NT2/D1 (cell line): ENCODE data around the gene GCKR.

Experiments used
- DNase-seq: peaks from one replicate; pipeline ENCODE4 v3.0.0-alpha.2; 2011; ENCODE audit warnings: low read depth, low spot score
- H3K27me3 ChIP-seq: 2 replicates; pipeline ENCODE4 v1.6.0; 2011; ENCODE audit warnings: mild to moderate bottlenecking; ENCODE audit not compliant: insufficient read length, insufficient read depth
- H3K36me3 ChIP-seq: 2 replicates; pipeline ENCODE4 v1.6.1; 2011; ENCODE audit warnings: mild to moderate bottlenecking, low read length, mixed read lengths; ENCODE audit not compliant: insufficient read depth, insufficient read length
- H3K4me1 ChIP-seq: 2 replicates; pipeline ENCODE4 v1.5.1; 2011; ENCODE audit not compliant: insufficient read depth, insufficient read length
- H3K4me3 ChIP-seq: 2 replicates; pipeline ENCODE4 v1.5.1; 2011; ENCODE audit warnings: low read depth; ENCODE audit not compliant: insufficient read length
- H3K9ac ChIP-seq: 2 replicates; pipeline ENCODE4 v1.6.0; 2011; ENCODE audit warnings: low read depth; ENCODE audit not compliant: insufficient read length
- H3K9me3 ChIP-seq: 2 replicates; pipeline ENCODE4 v1.5.1; 2011; ENCODE audit warnings: mild to moderate bottlenecking, low read length; ENCODE audit not compliant: insufficient read depth
- SUZ12 ChIP-seq: IDR thresholded peaks from 2 replicates; pipeline ENCODE4 v1.6.1; 2011; ENCODE audit not compliant: insufficient read length, insufficient read depth; ENCODE audit errors: extremely low read depth
- YY1 ChIP-seq: IDR thresholded peaks from 2 replicates; pipeline ENCODE4 v1.6.1; 2011; ENCODE audit not compliant: insufficient read length, insufficient read depth
- ZNF274 ChIP-seq: IDR thresholded peaks from 2 replicates; pipeline ENCODE4 v1.6.1; 2011; ENCODE audit warnings: mild to moderate bottlenecking, low read depth, low read length

The GCKR gene

GRCh38 chr2:27495840-27496356, 741 bp upstream of the GCKR start:
- H3K9me3 ChIP-seq: no peaks in the 10 kb centered on the region
- DNase-seq: no peak
- peaks cover 36% of the 10 kb centered on the region for H3K27me3 ChIP-seq
- no peak overlapping the region for H3K9ac ChIP-seq
- TF ChIP-seq SUZ12 (no peak), YY1 (no peak)
- peaks cover 7% of the 10 kb centered on the region for H3K4me1 ChIP-seq
- no peaks in the 10 kb centered on the region for H3K36me3 ChIP-seq
- no peak overlapping the region for H3K4me3 ChIP-seq

- Histone ChIP-seq H3K9ac (no peak overlapping the region), H3K27me3 (peaks cover 36% of the 10 kb centered on the region)
- TF ChIP-seq ZNF274 (no peak), YY1 (no peak), SUZ12 (no peak)
Observed at GRCh38 chr2:27497288-27497627, 619 bp downstream of the GCKR start.

GRCh38 chr2:27498975-27499374, 2.3 kb downstream of the GCKR start:
- no peak overlapping the region for H3K9ac ChIP-seq
- H3K4me1 ChIP-seq: peaks cover 5% of the 10 kb centered on the region
- no peaks in the 10 kb centered on the region for H3K36me3 ChIP-seq
- no peak overlapping the region for H3K4me3 ChIP-seq
- DNase-seq: no peak
- H3K27me3 ChIP-seq: peaks cover 34% of the 10 kb centered on the region
- no peak for TF ChIP-seq ZNF274
- no peak for TF ChIP-seq YY1
- TF ChIP-seq SUZ12: no peak
- no peaks in the 10 kb centered on the region for H3K9me3 ChIP-seq

More at GRCh38 chr2:27497288-27497627, 619 bp downstream of the GCKR start:
- no peak overlapping the region for H3K4me3 ChIP-seq
- DNase-seq: no peak
- peaks cover 7% of the 10 kb centered on the region for H3K4me1 ChIP-seq
- no peaks in the 10 kb centered on the region for H3K9me3 ChIP-seq
- no peaks in the 10 kb centered on the region for H3K36me3 ChIP-seq

GRCh38 chr2:27501042-27501441, 4.4 kb downstream of the GCKR start:
- Histone ChIP-seq H3K36me3 (no peaks in the 10 kb centered on the region), H3K9ac (no peak overlapping the region), H3K4me3 (no peak overlapping the region), H3K4me1 (no peaks in the 10 kb centered on the region), H3K27me3 (peaks cover 15% of the 10 kb centered on the region), H3K9me3 (no peaks in the 10 kb centered on the region)
- DNase-seq: no peak
- no peak for TF ChIP-seq YY1

- DNase-seq: no peak
- TF ChIP-seq ZNF274 (no peak), YY1 (no peak), SUZ12 (no peak)
- H3K9me3 ChIP-seq: no peaks in the 10 kb centered on the region
Observed at GRCh38 chr2:27502142-27502541, 5.5 kb downstream of the GCKR start.

GRCh38 chr2:27506587-27506986, 9.9 kb downstream of the GCKR start:
- DNase-seq: no peak
- Histone ChIP-seq H3K4me1 (no peaks in the 10 kb centered on the region), H3K9ac (no peak overlapping the region), H3K27me3 (no peaks in the 10 kb centered on the region), H3K4me3 (no peak overlapping the region), H3K9me3 (no peaks in the 10 kb centered on the region), H3K36me3 (no peaks in the 10 kb centered on the region)
- TF ChIP-seq ZNF274 (no peak), SUZ12 (no peak), YY1 (no peak)

More at GRCh38 chr2:27502142-27502541, 5.5 kb downstream of the GCKR start:
- no peaks in the 10 kb centered on the region for H3K4me1 ChIP-seq
- H3K9ac ChIP-seq: no peak overlapping the region
- H3K36me3 ChIP-seq: no peaks in the 10 kb centered on the region
- no peak overlapping the region for H3K4me3 ChIP-seq
- H3K27me3 ChIP-seq: peaks cover 4% of the 10 kb centered on the region

GRCh38 chr2:27507293-27507692, 10.7 kb downstream of the GCKR start:
- TF ChIP-seq YY1 (no peak), SUZ12 (no peak), ZNF274 (no peak)
- H3K4me1 ChIP-seq: no peaks in the 10 kb centered on the region
- H3K4me3 ChIP-seq: no peak overlapping the region
- H3K9me3 ChIP-seq: no peaks in the 10 kb centered on the region
- H3K9ac ChIP-seq: no peak overlapping the region
- H3K27me3 ChIP-seq: no peaks in the 10 kb centered on the region
- no peaks in the 10 kb centered on the region for H3K36me3 ChIP-seq
- DNase-seq: no peak

- Histone ChIP-seq H3K9ac (no peak overlapping the region), H3K4me1 (no peaks in the 10 kb centered on the region), H3K36me3 (no peaks in the 10 kb centered on the region), H3K4me3 (no peak overlapping the region), H3K9me3 (no peaks in the 10 kb centered on the region), H3K27me3 (no peaks in the 10 kb centered on the region)
- DNase-seq: no peak
- TF ChIP-seq YY1 (no peak), ZNF274 (no peak), SUZ12 (no peak)
Observed at GRCh38 chr2:27509326-27509725, 12.7 kb downstream of the GCKR start.
